HG03139 (cell line): Measurements from ENCODE around the gene MYL10.

ENCODE experiments used
- ATAC-seq: cut with Tn5 transposase; IDR thresholded peaks from one replicate; pipeline ENCODE4 v1.9.1; 2021; ENCODE audit not compliant: unreplicated experiment

The MYL10 gene

GRCh38 chr7:101575721-101576120 lies 53.4 kb downstream of the MYL10 start:
- ATAC-seq = no peak

GRCh38 chr7:101575168-101575567 lies 53.9 kb downstream of the MYL10 start:
- ATAC-seq = no peak

- ATAC-seq = no peak
These were observed 56.9 kb downstream of the MYL10 start for GRCh38 chr7:101572156-101572555.

- ATAC-seq = no peak
These were observed 61.9 kb downstream of the MYL10 start for GRCh38 chr7:101567230-101567629.

GRCh38 chr7:101565601-101566209 lies 63.4 kb downstream of the MYL10 start:
- no peak for ATAC-seq

GRCh38 chr7:101564778-101565211 lies 64.3 kb downstream of the MYL10 start:
- ATAC-seq = no peak

- no peak for ATAC-seq
These were observed 64.9 kb downstream of the MYL10 start for GRCh38 chr7:101563943-101564777.
